Common myeloid progenitor, CD34-positive (primary cell): ENCODE results near the gene FGD3.
A peak's percentile ranks its signal among the peaks of the same experiment; 100 is the strongest.

ENCODE experiments used
- CTCF ChIA-PET: fragments of 350-600 bp; sonication (Branson Sonifier 250); formaldehyde crosslinking; loops from one replicate; lab custom pipeline; 2021; ENCODE audit warnings: antibody characterized with exemption; lab: Charles Lee
- POLR2A ChIA-PET: fragments of 350-600 bp; sonication (Branson Sonifier 250); formaldehyde crosslinking; loops from one replicate; lab custom pipeline; 2021; ENCODE audit warnings: antibody characterized with exemption; lab: Charles Lee
- DNase-seq, 3 donors: peaks; one replicate each; pipeline versions ENCODE4 v3.0.0 to v3.0.0-alpha.2; 2013
- H3K27ac ChIP-seq, 2 experiments: 1 replicate in 1 of 2; 2 replicates in 1 of 2; pipeline ENCODE4 v1.7.0; 2013; ENCODE audit warnings: inconsistent platforms in 2 of 2, low read length in 2 of 2, mild to moderate bottlenecking in 2 of 2, low read depth in 1 of 2, moderate library complexity in 1 of 2; ENCODE audit not compliant: severe bottlenecking in 2 of 2, insufficient read depth in 1 of 2, poor library complexity in 1 of 2
- H3K27me3 ChIP-seq, 5 experiments: replicated peaks in 2 of 5; 1 replicate in 3 of 5; 2 replicates in 2 of 5; pipeline versions ENCODE4 v1.6.1 to v1.7.0; 2013; ENCODE audit warnings: low read length in 4 of 5, mild to moderate bottlenecking in 2 of 5, moderate library complexity in 2 of 5, inconsistent platforms in 1 of 5; ENCODE audit not compliant: insufficient read depth in 5 of 5, control insufficient read depth in 4 of 5
- H3K36me3 ChIP-seq, 4 experiments: 1 replicate in 2 of 4; 2 replicates in 2 of 4; pipeline versions ENCODE4 v1.6.1 to v1.7.0; 2013; ENCODE audit warnings: low read length in 3 of 4, control low read depth in 1 of 4, mild to moderate bottlenecking in 1 of 4; ENCODE audit not compliant: control insufficient read depth in 4 of 4, insufficient read depth in 4 of 4
- H3K4me1 ChIP-seq, 4 experiments: 1 replicate in 3 of 4; 2 replicates in 1 of 4; pipeline versions ENCODE4 v1.6.1 to v1.7.1; 2013; ENCODE audit warnings: low read length in 3 of 4, mild to moderate bottlenecking in 3 of 4, control low read depth in 1 of 4, inconsistent platforms in 1 of 4, moderate library complexity in 1 of 4; ENCODE audit not compliant: control insufficient read depth in 4 of 4, insufficient read depth in 4 of 4; ENCODE audit errors: control extremely low read depth in 1 of 4
- H3K4me3 ChIP-seq, 7 experiments: 1 replicate in 4 of 7; 2 replicates in 3 of 7; pipeline versions ENCODE4 v1.5.1 to v1.7.0; 2013; ENCODE audit warnings: mild to moderate bottlenecking in 7 of 7, low read length in 6 of 7, moderate library complexity in 6 of 7, inconsistent platforms in 2 of 7, low read depth in 2 of 7, control low read depth in 1 of 7; ENCODE audit not compliant: insufficient read depth in 4 of 7, control insufficient read depth in 1 of 7; ENCODE audit errors: extremely low read depth in 1 of 7
- H3K9me3 ChIP-seq, 5 experiments: 1 replicate in 4 of 5; 2 replicates in 1 of 5; pipeline versions ENCODE4 v1.6.1 to v1.7.1; 2013; ENCODE audit warnings: low read length in 4 of 5, mild to moderate bottlenecking in 2 of 5, inconsistent platforms in 1 of 5, low read depth in 1 of 5, moderate library complexity in 1 of 5; ENCODE audit not compliant: control insufficient read depth in 4 of 5, insufficient read depth in 2 of 5; ENCODE audit errors: control extremely low read depth in 1 of 5
- WGBS: methylation state at CpG from one replicate; pipeline ENCODE4 v1.1.5; 2013; ENCODE audit not compliant: insufficient coverage; 5-methylcytosine and 5-hydroxymethylcytosine counted together

FGD3 gene

GRCh38 chr9:93026640-93027039 is 79.3 kb downstream of the FGD3 start:
- Histone ChIP-seq H3K27ac (peak overlapping the region in 1 of 2 experiments; percentile 11), H3K4me3 (no peak overlapping the region), H3K4me1 (peaks cover 0 to 16% (median 9%) of the 10 kb centered on the region in 4 experiments), H3K9me3 (no peaks in the 10 kb centered on the region), H3K36me3 (peaks cover 19 to 78% (median 51%) of the 10 kb centered on the region in 4 experiments), H3K27me3 (no peaks in the 10 kb centered on the region)
- ChIA-PET CTCF (interaction anchor here (1.0 to 2.0 kb wide), 5 partner anchors 9 to 27 kb away, joined by 3 to 11 read pairs (median 4); no protein-coding TSS in a partner anchor), POLR2A (no interaction called here)
- WGBS: 100% methylated on average over 5 of the region's 7 CpGs
- no peak for DNase-seq

- POLR2A ChIA-PET: interaction anchor here (0.6 kb wide), 1 partner anchor 29 kb away, joined by 5 read pairs; no protein-coding TSS in a partner anchor
- no peak overlapping the region for H3K27ac ChIP-seq
- H3K4me1 ChIP-seq: peaks cover 0 to 26% (median 11%) of the 10 kb centered on the region in 4 experiments
- 98% methylated on average over 9 of the region's 10 CpGs for WGBS
- no peak overlapping the region for H3K4me3 ChIP-seq
- no peak for DNase-seq
- CTCF ChIA-PET: interaction anchor here (0.6 to 1.2 kb wide), 4 partner anchors 9 to 99 kb away, joined by 3 to 4 read pairs (median 4); no protein-coding TSS in a partner anchor
- H3K36me3 ChIP-seq: peaks cover 18 to 78% (median 48%) of the 10 kb centered on the region in 4 experiments
- no peaks in the 10 kb centered on the region for H3K9me3 ChIP-seq
- H3K27me3 ChIP-seq: no peaks in the 10 kb centered on the region
Measured at GRCh38 chr9:93027750-93028149, 80.4 kb downstream of the FGD3 start.

- ChIA-PET POLR2A (no interaction called here), CTCF (interaction anchor here (0.8 to 1.2 kb wide), 5 partner anchors 8 to 99 kb away, joined by 3 to 5 read pairs (median 4); no protein-coding TSS in a partner anchor)
- Histone ChIP-seq H3K36me3 (peaks cover 20 to 78% (median 46%) of the 10 kb centered on the region in 4 experiments), H3K4me3 (no peak overlapping the region), H3K9me3 (no peaks in the 10 kb centered on the region), H3K27me3 (no peaks in the 10 kb centered on the region), H3K27ac (peak overlapping the region in 1 of 2 experiments; percentile 30), H3K4me1 (peaks cover 0 to 33% (median 14%) of the 10 kb centered on the region in 4 experiments)
- peak in 2 of 3 donors; percentile 53 to 69 for DNase-seq
- WGBS: 22% methylated on average over 6 of the region's 6 CpGs
Measured at GRCh38 chr9:93028448-93029006, 81.2 kb downstream of the FGD3 start.

DNA sequence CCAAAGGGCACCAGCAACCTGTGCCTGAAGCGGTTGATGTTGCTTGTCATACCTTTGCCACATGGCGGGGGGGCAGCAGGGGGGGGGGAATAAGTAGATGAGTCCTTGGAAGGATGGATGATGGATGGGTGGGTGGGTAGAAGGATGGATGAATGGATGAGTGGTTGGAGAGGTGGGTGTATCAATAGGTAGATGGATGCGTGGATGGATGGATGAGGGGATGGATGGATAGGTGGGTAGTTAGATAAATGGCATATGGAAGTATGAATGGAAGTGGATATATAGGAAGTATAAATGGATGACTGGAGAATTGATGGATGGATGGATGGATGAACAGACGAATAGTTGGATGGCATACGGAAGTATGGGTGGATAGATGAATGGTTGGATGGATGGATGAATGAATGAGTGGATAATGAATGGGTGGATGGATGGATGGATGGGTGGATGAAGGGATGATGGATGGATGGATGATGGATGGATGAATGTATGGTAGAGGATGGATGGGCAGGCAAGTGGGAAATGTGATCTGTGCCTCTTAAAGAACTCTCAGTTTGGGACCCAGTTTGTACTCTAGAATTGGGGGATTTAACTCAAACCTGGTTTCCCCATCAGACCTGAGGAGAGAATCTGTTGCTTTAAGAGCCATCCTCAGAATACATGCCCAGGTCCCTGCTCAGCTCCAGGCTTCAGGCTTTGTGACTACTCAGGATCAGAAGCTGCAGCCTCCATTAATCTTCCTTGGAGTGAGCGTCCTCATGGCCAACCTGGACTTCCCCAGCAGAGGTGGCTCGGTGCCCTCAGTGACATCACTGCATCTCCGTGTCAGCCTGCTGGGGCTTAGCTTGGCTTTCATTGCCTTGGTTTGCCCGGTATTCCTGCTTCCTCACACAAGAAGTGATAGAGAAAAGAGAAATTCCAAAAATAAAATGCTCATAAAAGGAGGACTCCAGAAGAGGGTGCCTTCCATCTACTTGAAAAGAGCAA is 83.6 kb downstream of the FGD3 start:
- POLR2A ChIA-PET: no interaction called here
- peaks cover 0 to 42% (median 15%) of the 10 kb centered on the region in 4 experiments for H3K4me1 ChIP-seq
- peaks cover 22 to 86% (median 51%) of the 10 kb centered on the region in 4 experiments for H3K36me3 ChIP-seq
- H3K4me3 ChIP-seq: no peak overlapping the region
- no peak overlapping the region for H3K27ac ChIP-seq
- CTCF ChIA-PET: interaction anchor here (1.1 to 1.8 kb wide), 2 partner anchors 27 to 28 kb away, joined by 3 to 5 read pairs; no protein-coding TSS in a partner anchor
- H3K27me3 ChIP-seq: no peaks in the 10 kb centered on the region
- WGBS: 96% methylated on average over 9 of the region's 9 CpGs
- DNase-seq: no peak
- H3K9me3 ChIP-seq: no peaks in the 10 kb centered on the region

DNA sequence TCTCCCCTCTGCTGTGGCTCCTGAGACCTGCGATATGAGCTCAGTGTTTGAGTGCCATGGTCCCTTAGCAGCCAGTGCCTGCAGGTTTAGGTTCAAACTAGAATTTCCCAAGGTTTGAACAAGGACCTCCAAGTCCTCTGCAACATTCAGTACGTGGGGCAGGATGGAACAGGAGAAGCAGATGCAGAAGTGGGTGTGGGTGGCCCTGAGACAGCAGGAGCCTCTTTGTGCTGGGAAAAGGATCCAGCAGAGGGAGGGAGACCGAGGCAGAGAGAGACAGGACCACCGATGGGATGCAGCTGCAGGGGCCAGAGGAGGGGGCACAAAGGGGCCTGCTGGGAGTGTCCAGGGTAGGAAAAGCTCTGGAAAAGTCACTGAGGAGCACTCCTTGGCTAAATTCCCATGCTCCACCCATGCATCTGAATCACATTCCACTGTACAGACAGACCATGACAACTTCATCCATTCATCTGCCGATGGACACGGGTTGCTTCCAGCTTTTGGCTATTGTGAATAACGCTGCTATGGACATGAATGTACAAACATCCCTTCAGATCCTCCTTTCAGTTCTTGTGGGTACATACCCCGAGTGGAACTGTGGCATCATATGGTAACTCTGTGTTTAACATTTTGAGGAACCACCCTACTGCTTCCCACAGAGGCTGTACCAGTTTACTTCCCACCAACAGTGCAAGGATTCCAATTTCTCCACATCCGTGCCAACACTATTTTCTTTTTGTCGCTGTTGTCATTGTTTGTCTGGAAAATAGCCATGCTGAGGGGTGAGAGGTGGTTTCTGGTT is 84.5 kb downstream of the FGD3 start:
- H3K27me3 ChIP-seq: no peaks in the 10 kb centered on the region
- POLR2A ChIA-PET: no interaction called here
- DNase-seq: no peak
- H3K4me3 ChIP-seq: no peak overlapping the region
- 84% methylated on average over 6 of the region's 10 CpGs for WGBS
- no peak overlapping the region for H3K27ac ChIP-seq
- H3K36me3 ChIP-seq: peaks cover 22 to 84% (median 47%) of the 10 kb centered on the region in 4 experiments
- H3K9me3 ChIP-seq: no peaks in the 10 kb centered on the region
- peaks cover 0 to 45% (median 19%) of the 10 kb centered on the region in 4 experiments for H3K4me1 ChIP-seq
- CTCF ChIA-PET: interaction anchor here (1.1 to 1.8 kb wide), 2 partner anchors 28 to 29 kb away, joined by 3 to 5 read pairs; no protein-coding TSS in a partner anchor

- 95% methylated on average over 11 of the region's 12 CpGs for WGBS
- no peak overlapping the region for H3K4me3 ChIP-seq
- H3K36me3 ChIP-seq: peaks cover 22 to 80% (median 44%) of the 10 kb centered on the region in 4 experiments
- no peak overlapping the region for H3K27ac ChIP-seq
- H3K4me1 ChIP-seq: peaks cover 0 to 53% (median 27%) of the 10 kb centered on the region in 4 experiments
- no peaks in the 10 kb centered on the region for H3K9me3 ChIP-seq
- no peaks in the 10 kb centered on the region for H3K27me3 ChIP-seq
- DNase-seq: no peak
- ChIA-PET CTCF (interaction anchor here (1.8 kb wide), 1 partner anchor 28 kb away, joined by 5 read pairs; no protein-coding TSS in a partner anchor), POLR2A (no interaction called here)
Measured at GRCh38 chr9:93032545-93032944, 85.2 kb downstream of the FGD3 start.
